ENCODE data around the gene TBC1D19. TPM values are rescaled to one million over a fixed set of nuclear protein-coding genes. Genes with fewer than 3 reads are reported as not detected.

The TBC1D19 gene
- total RNA-seq, 1 experiment from 2014 or later: 12.8 TPM

GRCh38 chr4:26757751-26758150, 173.9 kb downstream of the TBC1D19 start:
- DNase-seq: no peak
- TF ChIP-seq EZH2 (IDR thresholded peaks at IDR 0.05; ENCODE audit: low read depth) (no peak), CTCF (conservative IDR thresholded peaks at IDR 0.05) (no peak)
- BruUV-seq (replicated peaks): no TSS peak
- ChIA-PET POLR2A (ENCODE audit: unreplicated experiment) (no interaction called here), CTCF (no interaction called here)
- no peaks in the 10 kb centered on the region for H3K36me3 ChIP-seq (ENCODE audit: low read depth)
- no peaks in the 10 kb centered on the region for H3K79me2 ChIP-seq (ENCODE audit: low read depth)
- H3K4me1 ChIP-seq (replicated peaks; ENCODE audit: insufficient read depth): peaks cover 5% of the 10 kb centered on the region; the same call in 1 of the 2 replicates
- intact Hi-C loops (cut with micrococcal nuclease; ENCODE audit: unreplicated experiment): no loop called here
- H3K27ac ChIP-seq: no peak overlapping the region
- no peaks in the 10 kb centered on the region for H3K9me3 ChIP-seq (ENCODE audit: insufficient read depth, low read depth)
- no peaks in the 10 kb centered on the region for H3K27me3 ChIP-seq (ENCODE audit: insufficient read depth, low read depth)
- H3K4me2 ChIP-seq: no peak overlapping the region
- no peaks in the 10 kb centered on the region for H3K9me2 ChIP-seq (ENCODE audit: insufficient read depth)
- no peaks in the 10 kb centered on the region for H4K20me1 ChIP-seq (ENCODE audit: insufficient read depth)
- no peak overlapping the region for H3K4me3 ChIP-seq
- no peaks in the 10 kb centered on the region for H3F3A ChIP-seq (ENCODE audit: insufficient read depth, low read depth)
- H2AFZ ChIP-seq: no peak overlapping the region

- DNase-seq: no peak
- H3K27me3 ChIP-seq (ENCODE audit: insufficient read depth, low read depth): no peaks in the 10 kb centered on the region
- H3K79me2 ChIP-seq (ENCODE audit: low read depth): no peaks in the 10 kb centered on the region
- peaks cover 7% of the 10 kb centered on the region; the same call in 1 of the 2 replicates for H3K4me1 ChIP-seq (replicated peaks; ENCODE audit: insufficient read depth)
- H3K4me3 ChIP-seq: no peak overlapping the region
- POLR2A ChIA-PET (ENCODE audit: unreplicated experiment): no interaction called here
- CTCF ChIA-PET: no interaction called here
- H3K4me2 ChIP-seq: no peak overlapping the region
- intact Hi-C loops (cut with micrococcal nuclease; ENCODE audit: unreplicated experiment): no loop called here
- H3F3A ChIP-seq (ENCODE audit: insufficient read depth, low read depth): no peaks in the 10 kb centered on the region
- no peaks in the 10 kb centered on the region for H3K36me3 ChIP-seq (ENCODE audit: low read depth)
- no TSS peak for BruUV-seq (replicated peaks)
- no peaks in the 10 kb centered on the region for H4K20me1 ChIP-seq (ENCODE audit: insufficient read depth)
- no peak overlapping the region for H3K27ac ChIP-seq
- H3K9me2 ChIP-seq (ENCODE audit: insufficient read depth): no peaks in the 10 kb centered on the region
- H2AFZ ChIP-seq: no peak overlapping the region
- no peak for TF ChIP-seq CTCF (conservative IDR thresholded peaks at IDR 0.05)
- H3K9me3 ChIP-seq (ENCODE audit: insufficient read depth, low read depth): no peaks in the 10 kb centered on the region
These were observed 175.0 kb downstream of the TBC1D19 start for GRCh38 chr4:26758899-26759298.

- no peaks in the 10 kb centered on the region for H3K79me2 ChIP-seq (ENCODE audit: low read depth)
- no peaks in the 10 kb centered on the region for H3F3A ChIP-seq (ENCODE audit: insufficient read depth, low read depth)
- H3K9me3 ChIP-seq (ENCODE audit: insufficient read depth, low read depth): no peaks in the 10 kb centered on the region
- no peaks in the 10 kb centered on the region for H3K27me3 ChIP-seq (ENCODE audit: insufficient read depth, low read depth)
- CTCF ChIA-PET: no interaction called here
- no peaks in the 10 kb centered on the region for H4K20me1 ChIP-seq (ENCODE audit: insufficient read depth)
- TF ChIP-seq EZH2 (IDR thresholded peaks at IDR 0.05; ENCODE audit: low read depth): no peak
- no peak for TF ChIP-seq CTCF (conservative IDR thresholded peaks at IDR 0.05)
- no peak overlapping the region for H2AFZ ChIP-seq
- no peak overlapping the region for H3K4me3 ChIP-seq
- no TSS peak for BruUV-seq (replicated peaks)
- intact Hi-C loops (cut with micrococcal nuclease; ENCODE audit: unreplicated experiment): no loop called here
- H3K9me2 ChIP-seq (ENCODE audit: insufficient read depth): no peaks in the 10 kb centered on the region
- no peak overlapping the region for H3K4me2 ChIP-seq
- no peak overlapping the region for H3K27ac ChIP-seq
- peak in 1 of 2 experiments; percentile 39 for DNase-seq
- peaks cover 7% of the 10 kb centered on the region; the same call in 1 of the 2 replicates for H3K4me1 ChIP-seq (replicated peaks; ENCODE audit: insufficient read depth)
- POLR2A ChIA-PET (ENCODE audit: unreplicated experiment): no interaction called here
- H3K36me3 ChIP-seq (ENCODE audit: low read depth): no peaks in the 10 kb centered on the region
These were observed 178.8 kb downstream of the TBC1D19 start for GRCh38 chr4:26762650-26763049.
